Cardiac septum (tissue), 1 donor: Measurements from ENCODE around the gene TAS2R13. TPM values are rescaled to one million over a fixed set of nuclear protein-coding genes. Genes with fewer than 3 reads are reported as not detected.

Experiments
- DNase-seq: peaks from one replicate; pipeline ENCODE4 v3.0.0-alpha.2; 2020; ENCODE audit warnings: low spot score
- intact Hi-C: fragments of 100-400 bp; cut with DNase I; formaldehyde crosslinking; loops from one replicate; pipeline ENCODE4 v1.14.0; 2022
- long read RNA-seq: library from polyadenylated mRNA; unstranded; transcript quantifications from one replicate; pipeline ENCODE4 v2.0.0, GENCODE V29; 2021
- total RNA-seq: library from RNA; stranded (reverse); fragmentation: NEBNext Ultra II Directional; extraction: Animal tissue kit (Norgen Biotek cat#: 25700); gene quantifications from one replicate; pipeline ENCODE4 v1.2.1, GENCODE V29; 2021
- donor health status: DM: no; HTN: no; CAD: no.

Gene TAS2R13
- 1.0 TPM for total RNA-seq
- long read RNA-seq = 0 reads

DNA sequence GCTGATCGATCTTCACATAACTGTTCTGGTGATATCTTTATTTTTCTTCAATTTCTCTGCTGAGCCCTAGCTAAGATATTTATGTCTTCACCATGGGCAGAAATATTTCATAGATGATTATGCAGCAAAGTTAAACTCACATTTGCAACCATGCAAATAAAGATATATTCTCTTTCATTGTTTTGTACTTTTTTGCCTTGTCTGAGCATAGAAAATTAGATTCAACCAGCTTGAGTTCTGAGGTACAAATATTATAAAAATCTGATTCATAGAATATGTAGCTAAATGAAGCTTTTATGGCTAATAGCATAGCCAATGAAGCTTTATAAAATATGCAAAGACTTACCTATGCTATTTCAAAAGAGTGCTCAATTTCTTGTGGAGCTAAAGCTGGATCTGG lies at the start of gene TAS2R13:
Gene TAS2R13, minus strand, starts transcription at position 101 of the 400 bp plus-strand sequence. CDS start 264 bp downstream, outside the sequence.
- intact Hi-C loops = no loop called here
- DNase-seq = no peak

GRCh38 chr12:10957741-10958140 lies 48.4 kb upstream of the TAS2R13 start:
- DNase-seq = no peak
- intact Hi-C loops = no loop called here

DNA sequence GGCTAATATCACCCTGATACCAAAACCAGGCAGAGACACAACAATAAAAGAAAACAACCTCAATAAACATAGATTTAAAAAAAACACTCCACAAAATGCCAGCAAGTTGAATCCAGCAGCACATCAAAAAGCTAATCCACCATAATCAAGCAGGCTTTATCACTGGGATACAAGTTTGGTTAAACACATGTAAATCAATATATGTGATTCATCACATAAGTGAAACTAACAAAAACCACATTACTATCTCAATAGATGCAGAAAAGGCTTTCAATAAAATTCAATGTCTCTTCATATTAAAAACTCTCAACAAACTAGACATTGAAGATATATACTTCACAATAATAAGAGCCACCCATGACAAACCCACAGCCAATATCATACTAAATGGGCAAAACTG lies 46.7 kb upstream of the TAS2R13 start:
- intact Hi-C loops = no loop called here
- DNase-seq = no peak

GRCh38 chr12:10952645-10953044 lies 43.3 kb upstream of the TAS2R13 start:
- DNase-seq = no peak

DNA sequence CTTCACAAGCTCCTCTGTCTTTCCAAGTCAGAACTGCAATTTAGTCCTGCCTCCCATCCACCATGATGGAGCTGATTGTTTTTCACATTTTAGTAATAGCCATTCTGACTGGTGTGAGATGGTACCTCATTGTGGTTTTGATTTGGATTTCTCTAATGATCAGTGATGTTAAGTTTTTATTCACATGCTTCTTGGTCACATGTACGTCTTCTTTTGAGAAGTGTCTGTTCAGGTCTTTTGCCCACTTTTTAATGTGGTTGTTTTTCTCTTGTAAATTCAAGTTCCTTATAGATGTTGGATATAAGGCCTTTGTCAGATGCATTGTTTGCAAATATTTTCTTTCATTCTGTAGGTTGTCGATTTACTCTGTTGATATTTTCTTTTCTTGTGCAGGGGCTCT lies 33.8 kb upstream of the TAS2R13 start:
- DNase-seq = no peak
- intact Hi-C loops = loop anchor here (10.0 kb wide), 1 partner anchor 118 kb away; the partner anchor contains the start of gene TAS2R10

More at GRCh38 chr12:10952645-10953044, 43.3 kb upstream of the TAS2R13 start:
- intact Hi-C loops = no loop called here

DNA sequence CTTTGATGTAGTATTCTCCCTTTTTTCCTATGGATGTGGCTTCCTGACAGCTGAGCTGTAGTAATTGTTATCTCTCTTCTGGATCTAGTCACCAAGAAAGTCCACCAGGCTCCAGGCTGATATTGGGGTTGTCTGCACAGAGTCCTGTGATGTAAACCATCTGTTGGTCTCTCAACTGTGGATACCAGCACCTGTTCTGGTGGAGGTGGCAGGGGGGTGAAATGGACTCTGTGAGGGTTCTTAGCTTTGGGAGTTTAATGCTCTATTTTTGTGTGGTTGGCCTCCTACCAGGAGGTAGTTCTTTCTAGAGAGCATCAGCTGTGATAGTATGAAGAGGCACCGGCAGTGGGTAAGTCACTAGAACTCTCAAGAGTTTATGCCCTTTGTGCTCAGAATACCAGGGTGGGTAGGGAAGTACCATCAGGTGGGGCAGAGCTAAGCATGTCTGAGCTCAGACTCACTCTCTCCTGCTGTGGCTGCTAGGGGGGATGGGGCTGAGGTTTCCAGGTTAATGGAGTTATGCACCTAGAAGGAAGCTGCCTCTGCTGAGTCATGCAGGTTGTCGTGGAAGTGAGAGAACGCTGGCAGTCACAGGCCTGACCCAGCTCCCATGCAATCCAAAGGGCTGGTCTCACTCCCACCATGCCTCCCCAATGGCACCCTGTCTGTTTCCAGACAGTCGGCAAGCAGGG lies 32.7 kb upstream of the TAS2R13 start:
- intact Hi-C loops = loop anchor here (10.0 kb wide), 1 partner anchor 117 kb away; the partner anchor contains the start of gene TAS2R10
- DNase-seq = no peak

DNA sequence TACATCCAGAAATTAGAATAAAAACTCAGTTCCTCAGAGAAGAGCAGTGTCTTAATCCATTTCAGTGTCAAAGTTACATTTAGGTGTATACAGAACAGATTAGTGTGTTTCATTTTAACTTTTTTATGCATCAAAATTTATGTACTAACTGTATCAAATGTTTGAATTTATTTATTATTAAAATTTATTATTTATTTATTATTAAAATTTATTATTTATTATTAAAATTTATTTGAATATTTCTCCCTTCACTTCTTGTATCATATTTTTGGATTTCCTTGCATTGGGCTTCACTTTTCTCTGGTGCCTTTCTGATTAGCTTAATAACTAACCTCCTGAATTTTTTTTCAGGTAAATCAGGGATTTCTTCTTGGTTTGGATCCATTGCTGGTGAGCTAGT lies 32.0 kb upstream of the TAS2R13 start:
- DNase-seq = no peak
- intact Hi-C loops = loop anchor here (10.0 kb wide), 1 partner anchor 117 kb away; the partner anchor contains the start of gene TAS2R10

GRCh38 chr12:10940389-10940788 lies 31.0 kb upstream of the TAS2R13 start:
- no peak for DNase-seq
- intact Hi-C loops = loop anchor here (10.0 kb wide), 1 partner anchor 116 kb away; the partner anchor contains the start of gene TAS2R10

GRCh38 chr12:10939163-10939562 lies 29.8 kb upstream of the TAS2R13 start, which contains the start of gene TAS2R14:
TSS of gene TAS2R14 (minus strand) at chr12:10939263. CDS start at chr12:10939207, 56 bp downstream.
- intact Hi-C loops = no loop called here
- DNase-seq = no peak

GRCh38 chr12:10936506-10936905 lies 27.1 kb upstream of the TAS2R13 start:
- intact Hi-C loops = no loop called here
- no peak for DNase-seq

DNA sequence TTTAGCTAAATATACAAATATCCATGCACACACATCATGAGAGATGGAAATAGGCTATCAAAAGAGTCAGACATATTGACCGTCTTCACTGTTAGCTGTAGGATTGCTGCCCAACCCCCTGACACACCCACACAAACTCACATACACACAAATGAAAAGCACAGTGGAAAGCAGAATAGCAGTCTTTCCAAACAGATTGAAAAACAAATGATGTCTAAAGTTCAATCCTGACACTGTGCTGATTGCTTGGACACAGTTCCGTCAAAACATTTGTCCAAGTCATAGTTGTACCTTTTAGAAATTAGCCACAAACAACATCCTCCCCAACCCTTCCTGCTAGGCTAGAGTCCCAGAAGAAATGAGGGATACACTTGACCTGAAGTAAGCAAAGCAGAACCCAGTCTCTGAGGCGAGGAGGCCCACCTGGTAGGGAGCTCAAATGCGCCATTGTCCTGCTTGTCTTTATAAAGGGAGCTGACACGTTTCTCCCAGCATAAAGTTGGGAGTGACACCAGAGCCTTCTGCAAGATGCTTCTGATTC lies 19.5 kb upstream of the TAS2R13 start, which contains the start of gene PRH2:
Gene PRH2, plus strand, starts transcription at position 491 of the 541 bp plus-strand sequence. Its CDS starts 38 bp downstream, at position 529.
- intact Hi-C loops = no loop called here
- no peak for DNase-seq

DNA sequence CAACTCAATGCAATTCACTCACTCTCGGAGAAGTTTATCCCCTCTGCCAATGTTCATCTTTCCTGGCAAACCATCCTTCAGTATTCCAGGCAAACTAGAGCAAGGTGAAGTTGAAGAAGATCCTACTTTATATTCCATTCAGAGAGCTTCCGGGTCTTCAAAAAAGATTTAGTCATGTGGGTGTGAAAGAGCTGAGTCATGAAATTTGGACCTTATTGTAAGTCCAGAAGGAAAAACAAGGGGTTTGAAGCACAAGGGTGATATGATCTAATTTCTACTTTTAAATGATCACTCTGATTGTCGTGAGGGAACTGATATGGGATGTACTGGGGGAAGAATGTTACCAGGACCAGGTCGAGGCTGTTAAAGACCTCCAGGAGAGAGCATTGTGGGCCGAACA lies 16.9 kb upstream of the TAS2R13 start:
- intact Hi-C loops = no loop called here
- DNase-seq = no peak

GRCh38 chr12:10919809-10920208 lies 10.4 kb upstream of the TAS2R13 start:
- intact Hi-C loops = no loop called here
- no peak for DNase-seq

DNA sequence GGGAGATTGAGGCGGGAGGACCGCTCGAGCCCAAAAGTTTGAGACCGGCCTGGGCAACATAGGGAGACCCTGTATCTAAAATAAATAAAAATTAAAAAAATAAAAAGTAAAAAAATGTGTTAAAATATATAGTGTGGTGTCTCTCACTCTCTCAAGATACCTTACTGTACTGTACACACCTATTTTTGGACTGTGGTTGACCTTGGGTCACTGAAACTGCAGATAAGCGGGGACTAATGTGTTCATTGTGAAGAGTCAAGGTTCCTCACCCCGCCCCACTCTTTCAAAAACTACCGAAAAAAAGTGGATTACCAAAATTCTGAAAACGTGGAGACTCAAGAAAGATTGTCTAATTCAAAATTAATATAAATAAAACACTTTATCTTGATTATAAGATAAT lies 1.0 kb upstream of the TAS2R13 start:
- no peak for DNase-seq
- intact Hi-C loops = no loop called here

- no peak for DNase-seq
- intact Hi-C loops = no loop called here
Observed at GRCh38 chr12:10904686-10905085, 4.7 kb downstream of the TAS2R13 start.

DNA sequence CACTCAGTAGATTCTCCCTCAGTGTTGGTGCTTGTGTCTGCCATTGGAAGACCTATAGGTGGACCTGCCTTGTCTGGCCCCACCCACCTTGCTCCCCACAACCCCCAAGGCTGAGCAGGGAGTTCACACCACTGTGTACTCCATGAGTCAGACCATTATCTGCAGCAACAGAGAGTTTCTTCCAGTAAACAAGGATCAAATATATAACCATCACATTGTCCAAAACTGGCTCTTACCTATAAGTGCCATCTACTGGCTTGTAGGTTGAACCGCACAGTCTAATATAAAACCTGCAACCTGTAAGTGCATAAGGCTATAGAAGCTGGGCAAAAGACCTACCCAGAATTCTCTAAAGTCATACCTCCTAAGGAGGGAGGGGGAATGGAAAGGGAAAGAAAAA lies 7.9 kb downstream of the TAS2R13 start:
- intact Hi-C loops = no loop called here
- DNase-seq = no peak

DNA sequence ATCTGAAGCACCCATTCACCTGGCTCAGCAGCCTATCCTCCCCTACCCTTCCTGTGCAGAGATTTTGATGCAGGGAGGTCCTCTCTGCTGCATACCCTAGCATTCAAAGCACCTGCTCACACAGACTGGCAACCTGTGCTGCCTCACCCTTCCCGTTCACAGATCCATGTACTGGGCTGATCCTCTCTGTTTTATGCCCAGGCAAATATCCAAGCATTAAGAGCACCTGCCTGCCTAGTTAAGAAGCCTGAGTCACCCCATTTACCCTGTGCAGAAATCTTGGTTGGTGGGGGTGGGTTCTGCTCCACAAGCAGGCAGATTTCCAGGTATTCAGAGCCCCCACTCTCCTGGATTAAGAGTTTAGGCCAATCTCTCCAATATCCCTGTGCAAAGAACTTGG lies 8.4 kb downstream of the TAS2R13 start:
- DNase-seq = no peak
- intact Hi-C loops = no loop called here

- DNase-seq = no peak
- intact Hi-C loops = no loop called here
Observed at GRCh38 chr12:10900530-10900929, 8.8 kb downstream of the TAS2R13 start.

DNA sequence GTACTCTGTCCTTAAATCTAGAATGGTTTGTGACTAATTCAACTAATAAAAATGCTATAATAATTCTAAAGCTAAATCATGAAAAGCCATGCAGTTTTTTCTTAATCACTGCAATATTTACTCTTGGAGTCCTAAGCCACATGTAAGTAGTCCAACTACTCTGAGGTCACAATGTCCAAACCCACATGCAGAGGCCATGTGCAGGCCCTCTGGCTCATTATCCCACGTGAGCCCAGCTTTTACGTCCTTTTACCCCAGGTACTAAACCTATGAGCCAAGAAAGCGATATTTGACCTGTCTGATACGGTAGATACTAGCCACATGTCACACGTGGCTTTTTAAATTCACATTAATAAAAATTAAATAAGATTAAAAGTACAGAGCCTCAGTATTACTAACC lies 12.5 kb downstream of the TAS2R13 start:
- intact Hi-C loops = no loop called here
- no peak for DNase-seq

DNA sequence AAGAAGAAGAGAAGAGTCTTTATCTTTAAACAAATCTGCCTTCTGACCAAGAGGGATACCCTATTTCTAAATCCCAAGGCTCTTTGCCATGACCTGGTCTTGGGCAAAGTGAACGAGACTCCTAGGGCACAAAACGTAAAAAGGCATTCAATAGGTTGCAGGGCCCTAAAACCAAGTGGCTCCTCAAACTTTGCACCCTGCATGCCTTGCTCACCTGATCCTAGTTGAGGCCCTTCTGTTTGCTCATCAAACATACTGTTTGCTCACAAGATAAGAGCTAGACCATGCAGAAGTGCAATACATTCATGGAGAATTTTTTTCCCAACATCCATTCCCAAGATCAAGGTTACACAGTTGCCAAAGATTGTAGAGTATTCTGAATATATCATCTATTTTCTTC lies 17.4 kb downstream of the TAS2R13 start:
- intact Hi-C loops = no loop called here
- no peak for DNase-seq

DNA sequence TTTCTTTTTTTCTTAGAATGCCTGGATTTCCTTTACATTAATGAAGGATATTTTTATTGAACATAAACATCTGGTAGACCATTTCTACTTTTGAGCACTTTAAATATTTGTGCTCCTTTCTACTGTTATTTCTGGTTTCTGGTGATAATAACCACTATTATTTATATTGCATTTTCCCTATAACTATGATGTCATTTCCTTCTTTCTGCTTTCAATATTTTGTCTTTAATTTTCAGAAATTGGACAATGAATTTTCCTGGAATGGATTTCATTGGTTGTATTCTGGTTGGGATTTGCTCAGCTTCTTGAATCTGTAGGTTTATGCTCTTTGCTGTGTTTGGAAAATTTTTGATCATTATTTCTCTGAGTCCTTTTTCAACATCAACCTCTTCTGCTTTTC lies 20.1 kb downstream of the TAS2R13 start:
- DNase-seq = no peak
- intact Hi-C loops = no loop called here
